Measurements from ENCODE around the gene MYOZ3. TPM values are rescaled to one million over a fixed set of nuclear protein-coding genes. Genes with fewer than 3 reads are reported as not detected.

The MYOZ3 gene
- total RNA-seq, 2 experiments from 2014 or later, result 0.13 TPM; not detected in 1

DNA sequence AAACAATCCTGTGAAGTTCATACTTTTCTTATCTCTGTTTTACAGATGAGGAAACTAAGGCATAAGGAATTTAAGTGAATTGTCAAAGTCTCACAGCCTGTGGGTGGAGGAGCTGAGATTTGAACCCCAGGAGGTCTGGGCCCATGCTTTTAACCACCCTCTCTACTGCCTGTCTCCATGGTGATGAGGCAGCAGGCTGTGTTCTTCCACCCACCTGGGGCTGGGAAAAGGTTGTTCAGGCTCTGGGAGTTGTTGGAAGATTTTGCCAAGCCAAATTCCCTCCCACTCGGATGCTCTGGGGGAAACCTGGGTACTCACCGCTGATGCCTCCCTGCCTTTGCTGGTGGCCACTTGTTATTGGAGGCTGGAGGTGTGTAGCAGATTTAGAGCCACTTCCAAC is 38.9 kb upstream of the MYOZ3 start:
- Mint-ChIP-seq H3K4me1 (peaks cover 12% of the 10 kb centered on the region), H3K4me3 (no peak overlapping the region), H3K27ac (no peak overlapping the region), H3K27me3 (peaks cover 29% of the 10 kb centered on the region), H3K9me3 (no peaks in the 10 kb centered on the region), H3K36me3 (ENCODE audit: low read depth) (no peaks in the 10 kb centered on the region)
- no peak for DNase-seq
- ChIA-PET CTCF (no interaction called here), POLR2A (no interaction called here)

DNA sequence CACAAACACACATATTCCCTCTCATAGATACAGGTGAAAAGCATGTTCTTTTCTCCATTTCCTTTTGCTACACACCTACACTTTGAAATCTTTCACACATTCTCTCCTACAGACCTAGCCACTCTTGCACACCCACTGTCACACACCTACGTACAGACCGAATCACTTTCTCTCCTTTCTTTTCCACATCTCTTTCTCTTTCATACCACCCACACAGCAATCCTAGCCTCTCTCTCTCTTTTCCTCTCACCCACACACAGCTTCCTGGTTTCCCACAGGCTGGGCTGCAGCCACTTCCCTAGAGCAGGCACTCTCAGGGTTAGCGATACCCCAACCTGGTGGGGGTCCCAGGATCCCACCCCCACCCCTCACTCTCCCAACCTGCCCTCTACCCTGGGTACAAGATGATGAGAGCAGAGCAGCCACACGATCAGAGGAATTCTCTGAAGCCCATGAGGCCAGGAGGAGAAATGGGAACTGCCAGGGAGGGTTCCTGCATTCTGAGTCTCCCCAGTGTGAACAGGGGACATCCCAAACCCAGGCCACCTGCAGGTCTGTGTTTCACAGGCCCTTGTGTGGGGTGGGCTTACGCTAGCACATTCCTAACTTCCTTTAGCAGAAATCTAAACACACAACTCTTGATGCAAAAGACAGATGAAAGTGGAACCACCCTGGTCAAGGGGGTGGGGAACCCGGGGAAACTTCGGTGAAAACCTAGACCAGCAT is 37.7 kb upstream of the MYOZ3 start:
- peaks cover 12% of the 10 kb centered on the region for H3K4me1 Mint-ChIP-seq
- ChIA-PET CTCF (no interaction called here), POLR2A (no interaction called here)
- no peak overlapping the region for H3K4me3 Mint-ChIP-seq
- H3K27me3 Mint-ChIP-seq, result peaks cover 28% of the 10 kb centered on the region
- DNase-seq, result no peak
- H3K36me3 Mint-ChIP-seq (ENCODE audit: low read depth), result no peaks in the 10 kb centered on the region
- H3K27ac Mint-ChIP-seq, result no peak overlapping the region
- no peaks in the 10 kb centered on the region for H3K9me3 Mint-ChIP-seq

DNA sequence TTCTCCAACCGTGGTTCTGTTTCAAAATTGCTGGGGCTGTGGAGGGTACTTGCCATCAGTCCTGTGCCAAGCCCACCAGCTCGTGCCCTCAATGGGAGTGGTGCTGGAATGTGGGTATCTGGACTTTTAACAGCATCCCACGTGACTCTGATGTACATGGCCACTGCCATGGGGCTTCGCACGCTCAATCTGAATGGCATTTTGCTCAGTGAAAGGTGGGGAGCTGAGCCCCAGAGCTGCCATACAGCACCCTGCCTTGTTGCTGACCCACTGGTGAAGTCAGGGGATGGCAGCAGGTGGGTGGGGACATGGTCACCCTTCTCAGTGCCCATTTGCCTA is 37.2 kb upstream of the MYOZ3 start:
- Mint-ChIP-seq H3K9me3 (no peaks in the 10 kb centered on the region), H3K4me3 (peak overlapping the region; percentile 68)

DNA sequence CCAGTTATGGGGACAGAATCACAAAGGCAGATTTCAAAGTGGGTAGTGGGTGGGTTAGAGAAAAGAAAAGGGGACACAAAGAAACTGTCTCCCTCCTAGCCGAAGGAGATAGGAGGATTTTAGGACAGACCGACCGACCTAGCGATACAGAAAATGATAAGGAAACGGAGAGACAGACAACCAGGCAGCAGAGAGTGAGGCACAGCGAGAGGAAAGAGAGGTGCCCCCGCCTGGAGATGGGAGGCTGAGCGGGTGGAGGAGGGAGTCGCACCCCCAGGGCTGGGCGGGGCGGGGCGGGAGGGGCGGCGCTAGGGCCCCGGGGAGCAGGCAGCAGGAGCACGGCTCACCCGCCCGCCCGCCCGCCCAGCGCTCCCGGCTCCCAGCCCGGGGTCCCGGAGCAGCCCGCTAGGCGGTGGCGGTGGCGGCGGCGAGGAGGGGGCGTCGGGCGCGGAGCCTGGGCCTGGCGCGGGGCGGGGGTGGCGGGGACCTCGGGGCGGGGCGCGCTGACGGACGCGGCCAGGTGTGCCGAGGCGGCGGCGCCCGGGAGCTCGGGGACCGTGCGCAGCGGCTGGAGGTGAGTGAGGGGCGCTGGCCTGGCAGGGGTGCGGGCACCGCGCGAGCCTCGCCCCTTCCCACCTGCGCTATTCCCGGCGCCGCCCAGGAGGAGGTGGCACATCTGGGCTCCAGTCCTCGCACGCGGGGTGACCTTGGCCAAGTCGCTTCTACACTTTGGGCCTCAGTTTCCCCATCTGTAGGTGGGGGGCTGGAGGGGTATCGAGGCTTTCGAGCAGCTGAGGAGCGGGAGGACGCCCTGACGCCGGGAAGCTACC is 36.5 kb upstream of the MYOZ3 start:
- no peaks in the 10 kb centered on the region for H3K9me3 Mint-ChIP-seq
- no peaks in the 10 kb centered on the region for H3K36me3 Mint-ChIP-seq (ENCODE audit: low read depth)
- H3K27ac Mint-ChIP-seq, result no peak overlapping the region
- H3K4me1 Mint-ChIP-seq, result peaks cover 12% of the 10 kb centered on the region
- peak; percentile 20 for DNase-seq
- H3K27me3 Mint-ChIP-seq, result peaks cover 28% of the 10 kb centered on the region
- CTCF ChIA-PET, result no interaction called here
- POLR2A ChIA-PET, result no interaction called here
- H3K4me3 Mint-ChIP-seq, result peak overlapping the region; percentile 68

More for the DNA sequence above, 37.2 kb upstream of the MYOZ3 start:
- CTCF ChIA-PET, result no interaction called here
- no peak for DNase-seq
- H3K27ac Mint-ChIP-seq, result no peak overlapping the region
- H3K27me3 Mint-ChIP-seq, result peaks cover 28% of the 10 kb centered on the region
- POLR2A ChIA-PET, result no interaction called here
- no peaks in the 10 kb centered on the region for H3K36me3 Mint-ChIP-seq (ENCODE audit: low read depth)
- peaks cover 12% of the 10 kb centered on the region for H3K4me1 Mint-ChIP-seq

DNA sequence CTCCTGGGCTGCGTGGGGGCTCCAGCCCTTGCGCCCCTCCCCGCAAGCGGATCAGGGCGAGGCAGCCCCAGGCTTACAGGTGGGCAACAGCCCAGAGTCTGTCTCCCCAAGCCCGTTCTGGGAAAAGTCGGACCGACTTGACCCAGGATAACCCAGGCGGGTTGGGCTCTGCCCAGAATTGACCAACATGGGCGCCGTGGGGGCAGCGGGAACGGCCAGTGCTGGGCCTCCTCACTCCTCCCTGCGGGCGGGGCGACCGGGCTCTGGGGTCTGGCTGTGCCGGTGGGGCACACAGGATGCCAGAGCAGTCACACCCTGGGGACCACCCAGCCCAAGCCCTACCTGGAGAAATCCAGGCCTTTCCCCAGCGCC is 35.9 kb upstream of the MYOZ3 start:
- no peak for DNase-seq
- Mint-ChIP-seq H3K4me1 (peaks cover 12% of the 10 kb centered on the region), H3K4me3 (no peak overlapping the region), H3K27ac (no peak overlapping the region), H3K9me3 (no peaks in the 10 kb centered on the region), H3K27me3 (peaks cover 28% of the 10 kb centered on the region), H3K36me3 (ENCODE audit: low read depth) (no peaks in the 10 kb centered on the region)
- ChIA-PET POLR2A (no interaction called here), CTCF (no interaction called here)

DNA sequence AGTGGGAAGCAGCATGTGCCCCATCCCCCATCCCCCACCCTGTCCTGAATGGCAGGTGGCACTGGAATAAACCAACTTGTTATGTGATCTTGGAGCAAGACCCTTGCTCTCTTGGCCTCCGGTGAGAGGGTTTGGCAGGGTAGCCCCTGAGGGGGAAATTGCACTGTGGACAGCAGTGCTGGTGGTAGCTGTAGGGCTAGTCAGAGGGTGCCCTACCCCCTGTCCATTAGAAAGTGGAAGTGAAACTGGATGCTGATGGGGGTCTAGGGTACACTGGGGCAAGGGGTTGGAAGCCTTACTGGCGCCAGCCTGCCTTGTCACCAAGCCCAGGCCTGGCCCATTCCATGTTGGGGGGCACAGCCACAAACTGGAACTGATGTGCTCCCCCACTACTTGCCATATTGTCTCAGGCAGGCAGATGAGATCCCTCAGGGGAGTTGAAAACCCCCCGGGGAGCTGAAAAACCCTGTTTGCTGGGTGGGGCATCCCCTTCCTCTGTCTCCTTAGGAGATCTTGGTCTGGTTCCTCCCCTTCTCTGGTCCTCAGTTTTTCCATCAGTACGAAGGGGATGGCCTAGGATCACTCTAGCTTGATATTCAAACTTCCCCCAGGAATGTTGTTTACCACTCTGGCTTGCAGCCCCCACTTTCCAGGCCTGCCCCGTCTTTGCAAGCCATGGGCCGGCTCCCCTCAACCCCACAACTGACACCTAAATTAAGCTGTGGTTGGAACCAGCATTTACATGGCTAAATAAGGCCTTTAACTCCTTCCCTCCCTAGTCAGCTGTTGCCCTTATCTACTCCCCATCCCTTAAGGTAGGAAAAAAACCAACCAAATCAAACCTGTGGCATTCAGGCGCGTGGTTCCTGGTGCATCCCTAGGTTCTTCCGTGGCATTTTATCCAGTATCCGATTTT is 35.0 kb upstream of the MYOZ3 start:
- DNase-seq, result no peak
- ChIA-PET CTCF (no interaction called here), POLR2A (no interaction called here)
- H3K4me1 Mint-ChIP-seq, result peaks cover 12% of the 10 kb centered on the region
- peaks cover 28% of the 10 kb centered on the region for H3K27me3 Mint-ChIP-seq
- H3K4me3 Mint-ChIP-seq, result no peak overlapping the region
- H3K27ac Mint-ChIP-seq, result no peak overlapping the region
- H3K36me3 Mint-ChIP-seq (ENCODE audit: low read depth), result no peaks in the 10 kb centered on the region
- no peaks in the 10 kb centered on the region for H3K9me3 Mint-ChIP-seq

DNA sequence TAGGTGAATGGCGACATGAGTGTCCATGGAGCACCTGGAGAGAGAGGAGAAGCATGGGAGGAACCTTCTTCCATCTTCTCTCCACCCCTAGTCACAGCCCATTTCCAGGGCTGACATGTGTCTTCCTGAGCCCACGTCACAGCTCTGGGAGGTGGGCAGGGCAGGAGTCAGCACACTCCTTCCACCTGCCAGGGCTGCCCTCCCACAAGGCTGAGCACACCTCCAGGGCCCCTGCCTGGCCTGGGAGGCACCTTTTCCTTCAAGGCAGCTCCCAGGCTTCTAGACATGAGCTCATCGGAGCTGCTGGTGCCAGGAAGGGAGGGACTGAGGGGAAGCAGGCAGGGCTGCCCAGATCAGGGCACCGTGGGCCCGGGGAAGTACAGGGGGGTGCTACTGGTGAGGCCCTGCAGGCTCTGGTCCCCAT is 34.2 kb upstream of the MYOZ3 start:
- Mint-ChIP-seq H3K36me3 (ENCODE audit: low read depth) (no peaks in the 10 kb centered on the region), H3K27ac (no peak overlapping the region), H3K27me3 (peaks cover 28% of the 10 kb centered on the region), H3K9me3 (no peaks in the 10 kb centered on the region), H3K4me3 (no peak overlapping the region), H3K4me1 (peaks cover 12% of the 10 kb centered on the region)
- DNase-seq, result no peak
- ChIA-PET CTCF (no interaction called here), POLR2A (no interaction called here)

DNA sequence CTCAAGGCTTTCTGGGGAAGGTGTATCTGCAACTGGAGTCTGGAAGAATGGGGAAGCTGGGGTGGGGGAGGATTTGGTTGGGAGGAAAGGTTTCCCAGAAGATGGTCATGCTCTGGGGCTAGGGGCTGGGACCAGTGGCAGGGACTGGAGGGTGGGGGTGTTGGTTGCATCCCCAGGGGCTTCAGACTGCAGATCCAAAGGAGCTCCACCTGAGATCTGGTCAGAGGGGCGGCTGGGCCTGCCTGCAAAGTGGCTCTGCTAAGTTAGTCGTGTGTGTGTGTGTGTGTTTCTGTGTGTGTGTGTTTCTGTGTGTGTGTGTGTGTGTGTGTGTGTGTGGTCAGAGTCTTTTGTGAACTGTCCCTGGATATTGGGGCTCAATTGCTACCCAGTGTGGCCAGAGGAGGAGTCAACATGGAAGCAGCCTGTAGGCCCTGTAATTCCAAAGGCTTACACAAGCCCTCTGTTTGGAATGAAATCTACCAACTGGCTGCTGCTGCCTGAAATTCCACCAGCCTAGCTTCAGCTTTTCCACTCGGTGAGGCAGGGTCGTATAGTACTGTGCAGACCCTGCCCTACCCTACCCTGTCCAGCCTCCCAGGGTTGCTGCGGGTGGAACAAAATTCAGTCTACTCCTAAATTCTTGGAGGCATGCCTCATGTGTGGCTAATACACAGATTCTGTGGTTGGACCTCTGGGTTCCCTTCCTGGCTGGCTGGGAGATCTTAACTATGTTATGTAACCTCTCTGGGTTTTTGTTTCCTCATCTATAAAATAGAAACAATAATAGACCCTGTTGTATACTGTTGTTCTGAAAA is 33.1 kb upstream of the MYOZ3 start:
- peaks cover 12% of the 10 kb centered on the region for H3K4me1 Mint-ChIP-seq
- CTCF ChIA-PET, result no interaction called here
- peaks cover 25% of the 10 kb centered on the region for H3K27me3 Mint-ChIP-seq
- no peaks in the 10 kb centered on the region for H3K36me3 Mint-ChIP-seq (ENCODE audit: low read depth)
- no peak for DNase-seq
- H3K9me3 Mint-ChIP-seq, result no peaks in the 10 kb centered on the region
- POLR2A ChIA-PET, result no interaction called here
- no peak overlapping the region for H3K27ac Mint-ChIP-seq
- H3K4me3 Mint-ChIP-seq, result no peak overlapping the region

DNA sequence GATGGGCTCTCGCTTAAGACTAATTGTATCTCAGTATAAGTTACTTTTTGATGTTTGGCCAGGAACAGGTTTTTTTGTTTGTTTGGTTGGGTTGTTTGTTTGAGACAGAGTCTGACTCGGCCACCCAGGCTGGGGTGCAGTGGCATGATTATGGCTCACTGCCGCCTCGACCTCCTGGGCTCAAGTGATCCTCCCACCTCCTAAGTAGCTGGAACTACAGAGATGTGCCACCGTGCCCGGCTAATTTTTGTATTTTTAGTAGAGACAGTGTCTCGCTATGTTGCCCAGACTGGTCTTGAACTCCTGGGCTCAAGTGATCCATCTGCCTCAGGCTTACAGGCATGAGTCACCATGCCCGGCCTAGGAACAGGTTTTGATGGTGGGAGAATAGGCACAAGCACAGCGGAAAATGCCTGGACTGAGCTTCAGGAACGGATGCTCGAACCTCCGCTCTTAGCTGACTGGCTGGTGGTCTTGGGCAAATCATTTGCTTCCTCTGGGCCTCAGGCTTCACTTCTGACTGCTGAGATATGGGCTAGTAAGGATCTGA is 32.0 kb upstream of the MYOZ3 start:
- CTCF ChIA-PET, result no interaction called here

DNA sequence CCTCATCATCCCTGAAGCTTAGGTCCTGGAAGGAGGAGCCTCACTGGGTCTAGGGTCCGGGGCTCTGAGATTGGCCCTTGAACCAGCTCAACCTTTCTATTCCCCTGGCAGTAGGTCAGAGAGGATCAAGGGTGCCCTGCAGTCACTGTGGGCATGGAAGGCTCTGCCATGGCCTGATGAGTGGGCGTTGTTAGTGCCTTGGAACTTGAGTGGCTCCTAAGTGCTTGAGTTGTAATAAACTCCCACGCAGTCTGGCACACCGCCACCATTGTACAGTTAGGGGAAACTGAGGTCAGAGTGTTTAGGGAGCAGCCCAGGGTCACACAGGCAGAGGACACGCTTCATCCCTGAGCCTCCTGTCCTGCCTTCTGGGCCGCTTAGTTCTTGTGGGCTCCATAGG is 31.0 kb upstream of the MYOZ3 start:
- ChIA-PET CTCF (no interaction called here), POLR2A (no interaction called here)
- Mint-ChIP-seq H3K27me3 (peaks cover 10% of the 10 kb centered on the region), H3K4me3 (no peak overlapping the region), H3K9me3 (no peaks in the 10 kb centered on the region), H3K4me1 (no peaks in the 10 kb centered on the region), H3K27ac (no peak overlapping the region), H3K36me3 (ENCODE audit: low read depth) (no peaks in the 10 kb centered on the region)
- DNase-seq, result no peak

More for the DNA sequence above, 32.0 kb upstream of the MYOZ3 start:
- H3K36me3 Mint-ChIP-seq (ENCODE audit: low read depth), result no peaks in the 10 kb centered on the region
- H3K27me3 Mint-ChIP-seq, result peaks cover 14% of the 10 kb centered on the region
- H3K27ac Mint-ChIP-seq, result no peak overlapping the region
- POLR2A ChIA-PET, result no interaction called here
- H3K4me3 Mint-ChIP-seq, result no peak overlapping the region
- no peaks in the 10 kb centered on the region for H3K9me3 Mint-ChIP-seq
- DNase-seq, result no peak
- peaks cover 4% of the 10 kb centered on the region for H3K4me1 Mint-ChIP-seq

DNA sequence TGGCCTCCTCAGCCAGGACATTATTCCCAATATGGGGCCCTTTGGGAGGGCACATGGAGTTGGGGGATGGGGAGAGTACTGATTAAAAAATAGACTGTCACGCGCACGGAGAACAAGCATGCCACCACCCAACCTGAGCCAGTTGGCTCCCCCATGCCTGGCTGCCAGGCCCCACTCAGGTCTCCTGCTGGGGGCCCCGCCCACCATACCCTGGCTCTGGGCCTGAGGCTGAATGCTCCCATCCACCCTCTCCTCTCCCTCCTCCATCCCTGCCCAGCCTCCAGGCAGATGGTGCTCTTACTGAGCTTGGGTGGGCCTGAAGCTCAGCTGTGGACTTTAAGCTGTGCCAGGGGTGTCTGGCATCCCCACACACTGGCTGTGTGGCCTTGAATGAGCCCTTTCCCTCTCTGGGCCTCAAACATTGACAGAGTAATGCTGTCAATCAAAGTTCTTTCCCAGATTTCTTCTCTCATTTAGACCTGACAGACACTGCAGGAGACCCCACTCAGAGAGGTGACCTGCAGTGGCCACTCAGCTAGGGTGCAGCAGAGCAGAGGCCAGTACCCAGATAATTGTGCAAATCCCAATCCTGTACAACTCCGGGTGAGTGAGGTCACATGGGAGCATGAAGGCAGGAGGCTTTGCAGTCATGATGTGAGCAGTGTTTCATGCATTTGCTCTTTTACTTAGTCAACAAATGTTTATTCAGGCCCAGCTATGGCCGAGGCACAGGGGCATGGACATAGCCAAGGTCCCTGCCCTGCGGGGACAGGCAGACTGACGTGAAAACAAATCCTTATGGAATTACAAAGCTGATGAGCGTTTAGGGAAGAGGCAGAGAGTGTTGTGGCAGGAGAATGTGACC is 30.4 kb upstream of the MYOZ3 start:
- CTCF ChIA-PET, result no interaction called here
- Mint-ChIP-seq H3K27ac (no peak overlapping the region), H3K27me3 (peaks cover 8% of the 10 kb centered on the region), H3K4me3 (no peak overlapping the region), H3K4me1 (no peaks in the 10 kb centered on the region), H3K36me3 (ENCODE audit: low read depth) (no peaks in the 10 kb centered on the region), H3K9me3 (no peaks in the 10 kb centered on the region)
- DNase-seq, result no peak
- POLR2A ChIA-PET, result no interaction called here

DNA sequence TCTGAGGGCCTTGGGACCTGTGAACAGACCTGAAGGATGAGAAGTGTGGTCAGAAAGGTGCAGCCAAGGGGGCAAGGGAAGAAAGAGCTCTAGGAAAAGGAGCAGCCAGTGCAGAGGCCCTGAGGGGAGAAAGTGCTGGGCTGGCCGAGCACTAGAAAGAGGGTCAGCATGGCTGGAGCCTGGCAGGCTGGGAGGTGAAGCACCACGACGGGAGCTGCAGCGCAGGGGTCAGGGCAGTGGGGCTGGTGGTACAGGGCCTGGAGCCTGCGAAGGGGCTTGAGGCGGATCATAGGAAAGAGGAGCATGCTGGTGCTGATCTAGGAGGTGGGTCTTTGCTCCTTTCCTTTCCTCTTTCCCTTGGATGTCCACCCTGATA is 29.7 kb upstream of the MYOZ3 start:
- CTCF ChIA-PET, result no interaction called here

More for the DNA sequence above, 29.7 kb upstream of the MYOZ3 start:
- POLR2A ChIA-PET, result no interaction called here
- no peak for DNase-seq
- no peak overlapping the region for H3K4me3 Mint-ChIP-seq
- no peak overlapping the region for H3K27ac Mint-ChIP-seq
- H3K36me3 Mint-ChIP-seq (ENCODE audit: low read depth), result no peaks in the 10 kb centered on the region
- H3K9me3 Mint-ChIP-seq, result no peaks in the 10 kb centered on the region
- no peaks in the 10 kb centered on the region for H3K4me1 Mint-ChIP-seq
- H3K27me3 Mint-ChIP-seq, result peaks cover 2% of the 10 kb centered on the region
